Measurements from ENCODE around the gene OR1F1. TPM values are rescaled to one million over a fixed set of nuclear protein-coding genes. Genes with fewer than 3 reads are reported as not detected.
"Not testable (repeated sequence)": the region's sequence is repeated elsewhere in the genome, so short reads cannot be mapped to it uniquely, and the experiment has no call there.

OR1F1 gene
- polyA plus RNA-seq, 3 donors, result not detected

- DNase-seq (ENCODE audit: extremely low read depth in 1 of 11, low read depth in 9 of 11, low spot score in 4 of 11), result no peak
These were observed 2.9 kb downstream of the OR1F1 start for GRCh38 chr16:3190949-3191353.

- no peak for DNase-seq (ENCODE audit: extremely low read depth in 1 of 11, low read depth in 9 of 11, low spot score in 4 of 11)
These were observed 4.5 kb downstream of the OR1F1 start for GRCh38 chr16:3192476-3193019.

- DNase-seq (ENCODE audit: extremely low read depth in 1 of 11, low read depth in 9 of 11, low spot score in 4 of 11), result no peak
These were observed 5.5 kb downstream of the OR1F1 start for GRCh38 chr16:3193221-3194212.

GRCh38 chr16:3194792-3195191 lies 6.8 kb downstream of the OR1F1 start:
- no peak for DNase-seq (ENCODE audit: extremely low read depth in 1 of 11, low read depth in 9 of 11, low spot score in 4 of 11)

- no peak for DNase-seq (ENCODE audit: extremely low read depth in 1 of 11, low read depth in 9 of 11, low spot score in 4 of 11)
These were observed 8.0 kb downstream of the OR1F1 start for GRCh38 chr16:3195975-3196374.

- DNase-seq (ENCODE audit: extremely low read depth in 1 of 11, low read depth in 9 of 11, low spot score in 4 of 11), result not testable (repeated sequence)
These were observed 9.8 kb downstream of the OR1F1 start for GRCh38 chr16:3197694-3198333.

GRCh38 chr16:3198334-3199072 lies 10.5 kb downstream of the OR1F1 start:
- no peak for DNase-seq (ENCODE audit: extremely low read depth in 1 of 11, low read depth in 9 of 11, low spot score in 4 of 11)

- DNase-seq (ENCODE audit: extremely low read depth in 1 of 11, low read depth in 9 of 11, low spot score in 4 of 11), result no peak
These were observed 15.0 kb downstream of the OR1F1 start for GRCh38 chr16:3202903-3203539.

- not testable (repeated sequence) for DNase-seq (ENCODE audit: extremely low read depth in 1 of 11, low read depth in 9 of 11, low spot score in 4 of 11)
These were observed 17.9 kb downstream of the OR1F1 start for GRCh38 chr16:3205939-3206338.

GRCh38 chr16:3207086-3207953 lies 19.3 kb downstream of the OR1F1 start:
- no peak for DNase-seq (ENCODE audit: extremely low read depth in 1 of 11, low read depth in 9 of 11, low spot score in 4 of 11)

- no peak for DNase-seq (ENCODE audit: extremely low read depth in 1 of 11, low read depth in 9 of 11, low spot score in 4 of 11)
These were observed 24.0 kb downstream of the OR1F1 start for GRCh38 chr16:3212006-3212405.

GRCh38 chr16:3212567-3212966 lies 24.6 kb downstream of the OR1F1 start:
- DNase-seq (ENCODE audit: extremely low read depth in 1 of 11, low read depth in 9 of 11, low spot score in 4 of 11), result no peak

- DNase-seq (ENCODE audit: extremely low read depth in 1 of 11, low read depth in 9 of 11, low spot score in 4 of 11), result no peak
These were observed 27.0 kb downstream of the OR1F1 start for GRCh38 chr16:3214904-3215600.

GRCh38 chr16:3215601-3216262 lies 27.7 kb downstream of the OR1F1 start:
- DNase-seq (ENCODE audit: extremely low read depth in 1 of 11, low read depth in 9 of 11, low spot score in 4 of 11), result no peak

GRCh38 chr16:3216263-3216640 lies 28.2 kb downstream of the OR1F1 start:
- no peak for DNase-seq (ENCODE audit: extremely low read depth in 1 of 11, low read depth in 9 of 11, low spot score in 4 of 11)

- DNase-seq (ENCODE audit: extremely low read depth in 1 of 11, low read depth in 9 of 11, low spot score in 4 of 11), result no peak
These were observed 32.8 kb downstream of the OR1F1 start for GRCh38 chr16:3220839-3221238.

GRCh38 chr16:3223913-3224515 lies 36.0 kb downstream of the OR1F1 start:
- DNase-seq (ENCODE audit: extremely low read depth in 1 of 11, low read depth in 9 of 11, low spot score in 4 of 11), result no peak

Data from renal cortex interstitium (tissue), 11 donors.